ENCODE results near the gene WDPCP. TPM values are rescaled to one million over a fixed set of nuclear protein-coding genes. Genes with fewer than 3 reads are reported as not detected.

WDPCP gene
- total and polyA plus RNA-seq, 10 of the 15 experiments (the other 5 are each of a cell fraction or from before 2014, with no cell fraction given), result 2.1 to 7.9 (median 4.6) TPM

DNA sequence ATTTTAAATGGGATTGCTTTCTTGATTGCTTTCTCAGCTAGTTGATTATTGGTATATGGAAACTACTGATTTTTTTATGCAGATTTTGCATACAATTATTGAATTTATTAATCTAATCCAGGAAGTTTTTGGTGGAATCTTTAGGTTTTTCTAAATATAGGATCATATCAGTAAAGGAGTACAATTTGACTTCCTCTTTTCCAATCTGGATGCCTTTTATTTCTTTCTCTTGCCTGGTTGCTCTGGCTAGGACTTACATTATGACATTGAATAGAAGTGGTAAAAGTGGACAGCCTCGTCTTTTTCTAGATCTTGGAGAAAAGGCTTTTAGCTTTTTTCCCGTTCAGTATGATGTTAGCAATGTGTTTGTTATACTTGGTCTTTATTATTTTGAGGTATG is 486.3 kb downstream of the WDPCP start:
- no TSS peak for BruUV-seq (replicated peaks)
- in situ Hi-C loops (cut with MboI) (no loop called here), intact Hi-C loops (cut with micrococcal nuclease; ENCODE audit: unreplicated experiment) (no loop called here)
- Histone ChIP-seq H3K79me2 (ENCODE audit: control insufficient read depth, insufficient read depth, low read length) (no peaks in the 10 kb centered on the region), H2AFZ (ENCODE audit: control insufficient read depth, low read depth, low read length) (no peak overlapping the region), H3K27me3 (replicated peaks in 1 of 2; ENCODE audit: control insufficient read depth in 2 of 2, insufficient read depth in 2 of 2, low read length in 1 of 2) (no peaks in the 10 kb centered on the region), H3K4me1 (ENCODE audit: control insufficient read depth, insufficient read depth, low read length) (no peaks in the 10 kb centered on the region), H3K4me3 (no peak overlapping the region), H3K27ac (ENCODE audit: control insufficient read depth, insufficient read depth) (no peak overlapping the region), H3K9me3 (replicated peaks; ENCODE audit: control insufficient read depth, insufficient read depth, low read length) (peaks cover 3% of the 10 kb centered on the region; the same call in 2 of the 3 replicates), H3K36me3 (ENCODE audit: control insufficient read depth in 2 of 2, insufficient read depth in 2 of 2, low read length in 1 of 2) (no peaks in the 10 kb centered on the region), H4K20me1 (ENCODE audit: control insufficient read depth, insufficient read depth) (no peaks in the 10 kb centered on the region), H3K4me2 (ENCODE audit: control insufficient read depth, insufficient read depth) (no peak overlapping the region), H3K9ac (ENCODE audit: control insufficient read depth, insufficient read depth, low read length) (no peak overlapping the region)
- POLR2A ChIA-PET, result no interaction called here
- TF ChIP-seq NFIC (IDR thresholded peaks at IDR 0.05; ENCODE audit: low read depth, low read length), result no peak
- no peak for TF ChIP-seq JUND (IDR thresholded peaks at IDR 0.05; ENCODE audit: low read depth, low read length)
- no peak for TF ChIP-seq EED (IDR thresholded peaks at IDR 0.05; ENCODE audit: low read depth)
- WGBS (ENCODE audit: insufficient coverage, insufficient replicate concordance, low lambda C conversion rate, missing lambda C conversion rate), result 5% methylated on average over 2 of the region's 2 CpGs
- no peak for ATAC-seq
- RAD21 ChIA-PET (ENCODE audit: unreplicated experiment), result no interaction called here
- SMC1A ChIA-PET (ENCODE audit: uncharacterized antibody, unreplicated experiment), result no interaction called here
- DNase-seq (ENCODE audit: low read depth, low spot score), result no peak
- CTCF ChIA-PET, result interaction anchor here (0.6 kb wide), 1 partner anchor 16 kb away, joined by 3 read pairs; no protein-coding TSS in a partner anchor
- FAIRE-seq, result no peak

DNA sequence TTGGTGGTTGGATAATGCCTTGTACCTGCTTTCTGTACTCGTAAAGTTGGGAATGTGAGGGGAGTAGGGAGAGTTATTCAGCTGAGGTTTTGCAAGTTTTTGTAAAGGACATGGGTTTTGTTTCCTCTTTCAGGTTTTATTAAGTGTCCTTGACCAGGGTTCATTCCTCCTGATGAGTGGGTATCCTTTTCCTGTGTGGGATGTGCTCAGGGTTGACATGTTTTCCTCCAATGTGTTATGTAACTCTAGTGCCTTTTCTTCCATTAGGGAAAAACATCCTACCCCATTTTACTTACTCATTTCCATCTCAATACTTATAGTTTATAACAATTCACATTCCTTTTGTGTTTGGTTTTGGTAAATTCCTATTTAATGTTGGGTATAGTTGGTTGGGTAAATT is 489.2 kb downstream of the WDPCP start:
- RAD21 ChIA-PET (ENCODE audit: unreplicated experiment), result no interaction called here

More for the DNA sequence above, 489.2 kb downstream of the WDPCP start:
- TF ChIP-seq BCL11A (IDR thresholded peaks at IDR 0.05; ENCODE audit: low read depth, low read length), result no peak
- TF ChIP-seq SPI1 (IDR thresholded peaks at IDR 0.05; ENCODE audit: borderline replicate concordance, insufficient read depth, low read depth, low read length), result no peak
- no peak for TF ChIP-seq EZH2 (IDR thresholded peaks at IDR 0.05; ENCODE audit: borderline replicate concordance, control insufficient read depth, low read depth, low read length)
- TF ChIP-seq SRF (IDR thresholded peaks at IDR 0.05; ENCODE audit: low read depth in 2 of 2, low read length in 2 of 2), result no peak
- no peak for TF ChIP-seq JUND (IDR thresholded peaks at IDR 0.05; ENCODE audit: low read depth, low read length)
- no peak for TF ChIP-seq NR2C2 (IDR thresholded peaks at IDR 0.05; ENCODE audit: borderline replicate concordance, control insufficient read depth, insufficient read length, low read depth)
- TF ChIP-seq HCFC1 (IDR thresholded peaks at IDR 0.05; ENCODE audit: low read length), result no peak
- TF ChIP-seq CREM (IDR thresholded peaks at IDR 0.05; ENCODE audit: low read depth), result no peak
- no peak for TF ChIP-seq RAD21 (IDR thresholded peaks at IDR 0.05; ENCODE audit: insufficient read depth, low read depth, low read length)
- TF ChIP-seq, protein P1, sequence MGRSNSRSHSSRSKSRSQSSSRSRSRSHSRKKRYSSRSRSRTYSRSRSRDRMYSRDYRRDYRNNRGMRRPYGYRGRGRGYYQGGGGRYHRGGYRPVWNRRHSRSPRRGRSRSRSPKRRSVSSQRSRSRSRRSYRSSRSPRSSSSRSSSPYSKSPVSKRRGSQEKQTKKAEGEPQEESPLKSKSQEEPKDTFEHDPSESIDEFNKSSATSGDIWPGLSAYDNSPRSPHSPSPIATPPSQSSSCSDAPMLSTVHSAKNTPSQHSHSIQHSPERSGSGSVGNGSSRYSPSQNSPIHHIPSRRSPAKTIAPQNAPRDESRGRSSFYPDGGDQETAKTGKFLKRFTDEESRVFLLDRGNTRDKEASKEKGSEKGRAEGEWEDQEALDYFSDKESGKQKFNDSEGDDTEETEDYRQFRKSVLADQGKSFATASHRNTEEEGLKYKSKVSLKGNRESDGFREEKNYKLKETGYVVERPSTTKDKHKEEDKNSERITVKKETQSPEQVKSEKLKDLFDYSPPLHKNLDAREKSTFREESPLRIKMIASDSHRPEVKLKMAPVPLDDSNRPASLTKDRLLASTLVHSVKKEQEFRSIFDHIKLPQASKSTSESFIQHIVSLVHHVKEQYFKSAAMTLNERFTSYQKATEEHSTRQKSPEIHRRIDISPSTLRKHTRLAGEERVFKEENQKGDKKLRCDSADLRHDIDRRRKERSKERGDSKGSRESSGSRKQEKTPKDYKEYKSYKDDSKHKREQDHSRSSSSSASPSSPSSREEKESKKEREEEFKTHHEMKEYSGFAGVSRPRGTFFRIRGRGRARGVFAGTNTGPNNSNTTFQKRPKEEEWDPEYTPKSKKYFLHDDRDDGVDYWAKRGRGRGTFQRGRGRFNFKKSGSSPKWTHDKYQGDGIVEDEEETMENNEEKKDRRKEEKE (IDR thresholded peaks at IDR 0.05), result no peak
- TF ChIP-seq NFXL1 (IDR thresholded peaks at IDR 0.05; ENCODE audit: borderline replicate concordance), result no peak
- no peak overlapping the region for H3K27ac ChIP-seq (ENCODE audit: control insufficient read depth, insufficient read depth)
- no peak overlapping the region for H2AFZ ChIP-seq (ENCODE audit: control insufficient read depth, low read depth, low read length)
- no peak overlapping the region for H3K9ac ChIP-seq (ENCODE audit: control insufficient read depth, insufficient read depth, low read length)
- intact Hi-C loops (cut with micrococcal nuclease; ENCODE audit: unreplicated experiment), result no loop called here
- H3K9me3 ChIP-seq (replicated peaks; ENCODE audit: control insufficient read depth, insufficient read depth, low read length), result no peaks in the 10 kb centered on the region; the same call in 2 of the 3 replicates
- no peaks in the 10 kb centered on the region for H3K4me1 ChIP-seq (ENCODE audit: control insufficient read depth, insufficient read depth, low read length)
- H3K4me3 ChIP-seq, result no peak overlapping the region
- ATAC-seq (no peak), FAIRE-seq (no peak), DNase-seq (ENCODE audit: low read depth, low spot score) (no peak)
- in situ Hi-C loops (cut with MboI), result no loop called here
- no peaks in the 10 kb centered on the region for H3K27me3 ChIP-seq (replicated peaks in 1 of 2; ENCODE audit: control insufficient read depth in 2 of 2, insufficient read depth in 2 of 2, low read length in 1 of 2)
- SMC1A ChIA-PET (ENCODE audit: uncharacterized antibody, unreplicated experiment), result interaction anchor here (0.9 kb wide), 1 partner anchor 10 kb away, joined by 3 read pairs; no protein-coding TSS in a partner anchor
- H4K20me1 ChIP-seq (ENCODE audit: control insufficient read depth, insufficient read depth), result no peaks in the 10 kb centered on the region
- POLR2A ChIA-PET, result no interaction called here
- H3K36me3 ChIP-seq (ENCODE audit: control insufficient read depth in 2 of 2, insufficient read depth in 2 of 2, low read length in 1 of 2), result no peaks in the 10 kb centered on the region
- 21% methylated on average over 1 of the region's 1 CpG for WGBS (ENCODE audit: insufficient coverage, insufficient replicate concordance, low lambda C conversion rate, missing lambda C conversion rate)
- no peak overlapping the region for H3K4me2 ChIP-seq (ENCODE audit: control insufficient read depth, insufficient read depth)
- CTCF ChIA-PET, result no interaction called here
- BruUV-seq (replicated peaks), result no TSS peak
- H3K79me2 ChIP-seq (ENCODE audit: control insufficient read depth, insufficient read depth, low read length), result no peaks in the 10 kb centered on the region
